A673 (cell line): ENCODE results near the gene INCA1. TPM values are rescaled to one million over a fixed set of nuclear protein-coding genes. Genes with fewer than 3 reads are reported as not detected.

Experiments
- BruUV-seq: library from RNA; stranded (reverse); fragments of 400-500 nt; replicated peaks from 2 replicates; lab custom pipeline; 2021; lab: Mats Ljungman, UMichigan
- CTCF ChIA-PET: fragments of 300-600 bp; sonication (Branson Sonifier 250); formaldehyde crosslinking; loops from one replicate; lab custom pipeline; 2022; ENCODE audit warnings: antibody characterized with exemption; lab: Charles Lee
- POLR2A ChIA-PET: fragments of 300-600 bp; sonication (Branson Sonifier 250); formaldehyde crosslinking; loops from one replicate; lab custom pipeline; 2022; ENCODE audit warnings: antibody characterized with exemption; ENCODE audit not compliant: low non-redundant PET; lab: Charles Lee
- DNase-seq: peaks from one replicate; pipeline ENCODE4 v3.0.0-alpha.2; 2015; ENCODE audit warnings: low spot score
- H3K27ac ChIP-seq: fragments of 200-600 bp; sonication (generic); 2 replicates; pipeline ENCODE4 v1.5.1; 2016; ENCODE audit warnings: mixed run types, low read depth, mild to moderate bottlenecking, mixed read lengths, antibody characterized with exemption, low read length; ENCODE audit not compliant: poor library complexity, severe bottlenecking
- H3K27me3 ChIP-seq: fragments of 200-600 bp; sonication (generic); replicated peaks from 2 replicates; pipeline ENCODE4 v1.6.1; 2017; ENCODE audit warnings: mixed run types, low read depth, mild to moderate bottlenecking, mixed read lengths, antibody characterized with exemption, low read length; ENCODE audit not compliant: insufficient read depth, poor library complexity
- H3K36me3 ChIP-seq: fragments of 200-600 bp; sonication (generic); 2 replicates; pipeline ENCODE4 v1.6.1; 2016; ENCODE audit warnings: mixed run types, mild to moderate bottlenecking, mixed read lengths, antibody characterized with exemption, low read length; ENCODE audit not compliant: insufficient read depth, poor library complexity, severe bottlenecking
- H3K4me1 ChIP-seq: fragments of 200-600 bp; sonication (generic); 2 replicates; pipeline ENCODE4 v1.6.1; 2017; ENCODE audit warnings: mixed run types, mild to moderate bottlenecking, mixed read lengths, antibody characterized with exemption, low read length; ENCODE audit not compliant: insufficient read depth, poor library complexity, severe bottlenecking
- H3K4me3 ChIP-seq: fragments of 200-600 bp; sonication (generic); 2 replicates; pipeline ENCODE4 v1.5.1; 2016; ENCODE audit warnings: low read depth, mixed run types, mild to moderate bottlenecking, mixed read lengths, low read length; ENCODE audit not compliant: poor library complexity, severe bottlenecking
- H3K9me3 ChIP-seq: fragments of 200-600 bp; sonication (generic); 2 replicates; pipeline ENCODE4 v1.6.1; 2016; ENCODE audit warnings: mixed run types, low read depth, mild to moderate bottlenecking, mixed read lengths, antibody characterized with exemption, low read length; ENCODE audit not compliant: poor library complexity, severe bottlenecking
- CTCF ChIP-seq: fragments of 300-800, 200-600 bp; sonication (generic); conservative IDR thresholded peaks from 2 replicates; pipeline ENCODE4 v1.5.1; 2017; ENCODE audit warnings: low read depth, mild to moderate bottlenecking, antibody characterized with exemption, low read length, moderate library complexity, mixed read lengths
- EZH2 ChIP-seq: fragments of 200-600 bp; sonication (generic); IDR thresholded peaks from 2 replicates; pipeline ENCODE4 v1.6.1; 2017; ENCODE audit warnings: borderline replicate concordance, low read depth, mild to moderate bottlenecking, mixed read lengths, antibody characterized with exemption, low read length; ENCODE audit not compliant: poor library complexity, severe bottlenecking
- intact Hi-C: fragments of 100-400 bp; cut with micrococcal nuclease; formaldehyde crosslinking; loops from one replicate; pipeline ENCODE4 v1.10.0; 2022; ENCODE audit not compliant: unreplicated experiment
- total RNA-seq: library from RNA; stranded (reverse); gene quantifications from 2 replicates; pipeline ENCODE4 v1.2.3, GENCODE V29; 2021

The INCA1 gene
- total RNA-seq, 1 experiment from 2014 or later, result 0.62 TPM

GRCh38 chr17:4987767-4988567 is 9.4 kb downstream of the INCA1 start:
- peak; percentile 40 for DNase-seq
- Histone ChIP-seq H3K27ac (peak overlapping the region; percentile 73), H3K9me3 (no peaks in the 10 kb centered on the region), H3K27me3 (no peaks in the 10 kb centered on the region), H3K36me3 (no peaks in the 10 kb centered on the region), H3K4me1 (peaks cover 14% of the 10 kb centered on the region), H3K4me3 (peak overlapping the region; percentile 80)
- TF ChIP-seq EZH2, result no peak
- no peak for TF ChIP-seq CTCF
- CTCF ChIA-PET, result interaction anchor here (0.6 to 2.2 kb wide), 2 partner anchors 20 to 74 kb away, joined by 4 to 8 read pairs; partner anchors contain the start of gene SPAG7
- TSS peak; percentile 61 for BruUV-seq
- intact Hi-C loops, result no loop called here
- POLR2A ChIA-PET, result no interaction called here

GRCh38 chr17:4986951-4987766 is 10.2 kb downstream of the INCA1 start, which contains the start of gene CAMTA2:
CAMTA2 (minus strand) TSS chr17:4987675; CDS start chr17:4986222, 1,453 bp downstream.
- no TSS peak for BruUV-seq
- Histone ChIP-seq H3K4me3 (peak within 1 kb of the TSS; percentile 80), H3K4me1 (peaks cover 14% of the 10 kb centered on the region), H3K27ac (peak within 1 kb of the TSS; percentile 73), H3K36me3 (no peaks in the 10 kb centered on the region), H3K9me3 (no peaks in the 10 kb centered on the region), H3K27me3 (no peaks in the 10 kb centered on the region)
- TF ChIP-seq EZH2 (no peak), CTCF (peak; percentile 75)
- intact Hi-C loops, result no loop called here
- POLR2A ChIA-PET, result interaction anchor here (0.6 kb wide), 1 partner anchor 323 kb away, joined by 3 read pairs; no protein-coding TSS in a partner anchor
- CTCF ChIA-PET, result interaction anchor here (2.2 kb wide), 1 partner anchor 20 kb away, joined by 8 read pairs; the partner anchor contains the start of gene SPAG7
- DNase-seq, result peak; percentile 83

- CTCF ChIA-PET, result interaction anchor here (0.5 to 2.2 kb wide), 2 partner anchors 19 to 50 kb away, joined by 8 read pairs; partner anchors contain the start of gene SPAG7
- Histone ChIP-seq H3K27me3 (no peaks in the 10 kb centered on the region), H3K4me1 (peaks cover 14% of the 10 kb centered on the region), H3K4me3 (peak overlapping the region; percentile 80), H3K9me3 (no peaks in the 10 kb centered on the region), H3K36me3 (no peaks in the 10 kb centered on the region), H3K27ac (peak overlapping the region; percentile 73)
- POLR2A ChIA-PET, result interaction anchor here (0.6 kb wide), 1 partner anchor 324 kb away, joined by 3 read pairs; no protein-coding TSS in a partner anchor
- no TSS peak for BruUV-seq
- intact Hi-C loops, result no loop called here
- TF ChIP-seq CTCF, result no peak
- no peak for TF ChIP-seq EZH2
- DNase-seq, result no peak
Measured at GRCh38 chr17:4986403-4986802, 10.9 kb downstream of the INCA1 start.
